ENCODE data around the gene ARHGAP15. TPM values are rescaled to one million over a fixed set of nuclear protein-coding genes. Genes with fewer than 3 reads are reported as not detected.

ARHGAP15 gene
- total RNA-seq, 2 donors from 2014 or later: 12.0 to 23.2 TPM

DNA sequence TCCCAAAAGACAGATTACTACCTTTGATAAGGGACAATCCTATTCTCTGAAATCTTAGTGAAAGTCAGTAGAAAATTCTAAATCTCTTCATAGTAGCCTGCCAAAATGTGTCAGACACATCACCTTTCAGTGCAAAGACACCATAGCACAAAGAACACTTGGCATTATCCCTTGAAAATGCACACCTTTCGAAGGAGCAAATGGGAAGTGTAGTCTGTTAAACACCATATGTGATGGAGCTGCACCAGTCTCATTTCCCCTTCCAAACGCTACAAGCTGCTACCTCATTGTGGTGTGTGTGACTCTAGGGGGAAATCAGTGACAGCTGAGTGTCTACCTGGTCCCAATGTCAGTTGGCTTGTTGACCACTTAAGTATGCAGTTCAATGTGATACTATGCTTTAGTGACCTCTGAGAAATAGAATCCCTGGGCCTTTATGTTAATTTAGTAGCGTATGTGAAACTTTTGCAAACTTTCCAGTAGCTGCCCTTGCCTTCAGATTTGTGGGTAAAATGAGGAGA is 551.7 kb downstream of the ARHGAP15 start:
- intact Hi-C loops (cut with DNase I): no loop called here
- no peak for DNase-seq (ENCODE audit: low spot score)

DNA sequence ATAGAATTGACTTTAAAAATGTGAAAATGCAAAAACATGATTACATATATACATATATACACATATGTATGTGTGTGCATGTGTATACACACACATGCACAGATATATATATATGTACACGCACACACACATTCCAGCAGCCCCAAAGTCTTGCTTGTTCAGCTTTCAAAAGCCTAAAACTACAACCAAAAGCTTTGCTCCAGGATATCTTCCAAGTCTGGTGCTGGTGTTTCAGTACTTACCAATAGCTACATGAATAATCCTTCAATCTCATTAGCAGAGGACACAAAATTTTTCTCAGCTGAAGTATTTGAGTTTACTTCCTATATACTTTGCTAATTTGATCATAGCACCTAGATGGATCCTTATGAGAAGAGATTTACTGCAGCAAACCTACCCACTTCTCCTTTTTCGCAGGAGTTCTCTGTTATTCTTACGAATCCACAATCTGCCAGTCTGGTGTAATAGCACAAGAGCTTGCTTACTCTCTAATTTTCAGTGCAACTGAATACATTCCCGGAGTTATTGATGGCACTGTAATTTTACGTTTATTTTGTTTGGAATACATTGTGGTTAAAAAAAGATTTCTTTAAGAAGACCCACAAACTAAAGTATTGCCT is 553.3 kb downstream of the ARHGAP15 start:
- DNase-seq (ENCODE audit: low spot score): no peak
- intact Hi-C loops (cut with DNase I): no loop called here

- no peak for DNase-seq (ENCODE audit: low spot score)
- intact Hi-C loops (cut with DNase I): no loop called here
These were observed 554.8 kb downstream of the ARHGAP15 start for GRCh38 chr2:143683977-143684376.

DNA sequence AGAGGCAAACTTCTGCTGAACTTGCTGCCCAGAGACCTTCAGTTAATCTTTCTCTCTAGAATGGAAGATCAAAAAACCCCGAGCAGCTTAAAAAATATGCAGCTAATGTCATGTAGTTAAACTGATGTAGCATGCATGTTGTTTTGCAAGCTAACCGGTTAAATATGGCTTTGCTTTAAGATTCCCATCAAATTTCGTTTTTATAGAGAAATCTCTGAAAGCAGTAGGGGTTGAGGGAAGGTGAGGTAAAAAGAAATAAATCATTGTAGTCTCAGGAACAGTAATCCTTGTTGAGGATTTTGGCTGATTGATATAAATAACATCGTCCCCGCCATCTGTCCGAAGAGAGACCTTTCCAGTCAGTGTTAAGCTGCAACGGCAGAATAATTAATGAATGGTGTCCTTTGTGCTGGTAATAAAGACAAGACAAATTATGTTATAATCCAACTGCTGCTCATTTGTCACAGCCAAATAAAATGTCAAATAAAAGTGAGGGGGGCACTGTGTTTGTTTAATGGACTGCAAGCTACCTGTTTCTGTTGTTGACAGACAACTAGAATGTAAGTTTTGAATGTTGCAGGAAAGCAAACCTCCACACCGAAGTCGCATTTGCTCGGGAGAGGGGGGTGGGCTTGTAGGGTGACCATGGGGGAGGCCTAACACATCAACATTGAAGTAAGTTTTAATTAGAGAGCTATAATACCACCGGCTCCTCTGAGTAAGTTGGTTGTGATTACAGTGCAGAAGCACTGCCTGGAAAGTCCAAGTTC is 555.5 kb downstream of the ARHGAP15 start:
- intact Hi-C loops (cut with DNase I): no loop called here
- no peak for DNase-seq (ENCODE audit: low spot score)

DNA sequence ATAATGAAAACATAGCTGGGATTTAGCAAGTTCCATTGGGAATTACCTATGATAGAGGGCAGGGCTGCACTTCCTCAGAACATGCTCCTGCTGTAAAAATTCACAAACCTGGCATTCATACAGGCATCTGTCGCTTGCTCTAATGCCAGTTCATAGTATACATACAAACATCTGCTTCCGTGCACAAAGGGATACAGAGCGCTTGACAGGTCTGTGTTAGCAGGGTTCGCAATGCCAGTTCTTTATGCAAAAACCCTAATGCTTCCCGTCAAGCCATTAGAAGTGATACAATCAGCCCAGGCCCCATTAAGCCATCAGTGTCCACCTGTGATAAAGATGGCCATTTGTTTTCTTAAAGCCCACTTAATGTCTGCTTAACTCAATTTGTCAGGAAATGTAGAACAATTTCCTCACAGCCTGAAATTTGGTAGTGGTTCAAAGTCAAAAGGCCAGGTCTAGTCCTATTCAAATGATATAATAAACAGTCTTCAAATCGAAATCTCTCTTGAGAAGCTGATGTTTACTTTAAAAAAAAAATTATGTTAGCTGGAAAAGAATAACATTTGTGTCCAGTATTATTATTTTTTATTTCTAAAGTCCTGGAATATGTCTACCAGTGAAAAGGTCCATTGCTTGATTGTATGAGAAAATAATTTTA is 556.3 kb downstream of the ARHGAP15 start:
- no peak for DNase-seq (ENCODE audit: low spot score)
- intact Hi-C loops (cut with DNase I): no loop called here

GRCh38 chr2:143686585-143687164 is 557.5 kb downstream of the ARHGAP15 start:
- intact Hi-C loops (cut with DNase I): no loop called here
- no peak for DNase-seq (ENCODE audit: low spot score)

- DNase-seq (ENCODE audit: low spot score): no peak
- intact Hi-C loops (cut with DNase I): no loop called here
These were observed 559.0 kb downstream of the ARHGAP15 start for GRCh38 chr2:143688248-143688647.

GRCh38 chr2:143688815-143689214 is 559.6 kb downstream of the ARHGAP15 start:
- no peak for DNase-seq (ENCODE audit: low spot score)
- intact Hi-C loops (cut with DNase I): no loop called here

DNA sequence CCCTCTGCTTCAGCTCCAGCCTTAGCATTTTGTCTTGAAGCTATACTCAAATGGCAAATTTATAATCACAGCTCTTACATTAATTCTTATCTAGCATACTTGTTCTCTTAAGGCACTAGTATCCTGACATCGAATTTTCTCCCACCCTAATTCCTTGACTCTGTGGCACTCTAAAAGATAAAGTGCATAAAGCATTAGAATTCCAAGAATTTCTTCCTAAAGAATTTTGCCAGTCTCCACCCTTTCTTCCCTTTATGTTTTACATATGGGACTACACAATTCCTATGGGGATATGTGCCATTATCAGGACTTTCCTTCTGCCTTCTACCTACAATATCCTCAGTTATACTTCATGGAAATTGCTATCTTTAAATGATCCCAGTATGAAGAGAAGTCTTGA is 560.3 kb downstream of the ARHGAP15 start:
- no peak for DNase-seq (ENCODE audit: low spot score)
- intact Hi-C loops (cut with DNase I): no loop called here

DNA sequence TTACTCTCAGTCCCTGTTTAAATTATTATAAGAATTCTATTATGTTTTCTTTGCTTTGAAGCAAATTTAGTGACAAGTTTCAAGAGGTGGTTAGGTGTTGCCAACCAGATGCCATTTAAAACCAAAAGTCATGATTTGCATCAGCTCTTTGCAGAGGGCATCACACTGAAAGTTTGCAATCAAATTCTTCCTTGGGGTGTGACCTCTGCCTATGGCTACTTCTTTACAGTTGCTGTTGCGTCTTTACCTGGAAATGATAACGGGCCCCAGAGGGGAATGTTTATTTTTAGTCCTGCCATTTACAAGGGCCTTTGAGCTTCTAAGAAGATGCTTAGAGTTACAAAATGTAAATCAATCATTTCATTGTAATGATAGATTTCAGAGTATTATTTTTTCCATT is 561.0 kb downstream of the ARHGAP15 start:
- DNase-seq (ENCODE audit: low spot score): no peak
- intact Hi-C loops (cut with DNase I): no loop called here

- intact Hi-C loops (cut with DNase I): no loop called here
- no peak for DNase-seq (ENCODE audit: low spot score)
These were observed 561.9 kb downstream of the ARHGAP15 start for GRCh38 chr2:143691121-143691520.

DNA sequence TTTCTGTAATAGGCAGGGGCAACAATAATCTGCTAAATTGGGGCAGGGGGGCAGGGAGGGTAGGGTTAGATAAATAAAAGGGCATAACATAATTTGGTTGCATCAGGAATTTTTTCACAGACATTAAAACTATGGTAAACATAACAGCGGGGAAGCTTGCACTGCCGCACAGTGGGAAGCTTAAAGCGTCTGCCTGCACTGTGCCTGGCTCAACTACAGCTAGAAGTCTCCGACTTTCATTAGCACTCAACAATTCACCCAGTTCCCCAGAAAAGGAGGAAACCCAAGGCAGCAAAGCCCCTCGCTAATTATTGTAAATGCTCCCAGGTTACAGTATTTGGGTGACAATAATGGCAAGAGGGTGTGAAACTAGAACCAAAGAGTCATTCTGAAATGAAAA is 562.9 kb downstream of the ARHGAP15 start:
- intact Hi-C loops (cut with DNase I): no loop called here
- no peak for DNase-seq (ENCODE audit: low spot score)

- intact Hi-C loops (cut with DNase I): no loop called here
These were observed 563.7 kb downstream of the ARHGAP15 start for GRCh38 chr2:143692967-143693366.

DNA sequence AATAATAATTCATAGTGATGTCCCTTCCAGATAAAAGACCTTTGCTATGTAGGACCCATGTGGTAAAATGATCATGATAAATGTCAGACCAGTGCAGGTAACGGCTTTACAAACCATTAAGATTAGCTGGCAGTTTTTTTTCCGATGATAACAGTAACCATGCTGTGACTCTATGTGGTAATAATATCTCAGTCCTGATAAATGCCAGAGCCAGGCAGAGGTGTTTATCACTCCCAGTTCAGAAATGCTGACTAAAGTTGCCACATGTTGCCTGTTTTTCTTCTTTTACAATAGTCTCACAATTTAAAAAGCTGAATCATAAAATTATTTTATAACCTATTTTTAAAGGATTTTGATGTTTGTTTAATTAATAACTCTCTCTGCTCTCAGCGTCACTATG is 565.1 kb downstream of the ARHGAP15 start:
- intact Hi-C loops (cut with DNase I): no loop called here
- no peak for DNase-seq (ENCODE audit: low spot score)

More at GRCh38 chr2:143692967-143693366, 563.7 kb downstream of the ARHGAP15 start:
- no peak for DNase-seq (ENCODE audit: low spot score)

DNA sequence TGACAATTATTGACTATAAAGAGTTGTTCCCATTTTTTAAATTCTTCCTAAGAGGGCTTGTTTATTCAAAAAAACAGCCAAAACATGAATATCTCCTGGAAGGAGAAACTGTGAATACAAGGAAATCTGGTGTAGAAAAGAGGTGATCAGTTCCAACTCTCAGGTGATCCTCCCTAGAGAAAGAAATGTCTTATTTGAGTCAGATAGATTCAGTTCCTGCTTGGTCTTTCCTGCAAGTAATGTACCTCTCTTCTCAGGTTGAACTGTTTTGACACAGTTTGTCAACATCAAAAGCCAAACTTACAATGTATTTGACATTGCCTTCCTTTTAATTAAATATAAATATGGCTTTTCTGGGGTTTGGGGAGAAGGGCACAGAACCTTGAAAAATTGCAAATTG is 567.4 kb downstream of the ARHGAP15 start:
- DNase-seq (ENCODE audit: low spot score): no peak
- intact Hi-C loops (cut with DNase I): no loop called here

DNA sequence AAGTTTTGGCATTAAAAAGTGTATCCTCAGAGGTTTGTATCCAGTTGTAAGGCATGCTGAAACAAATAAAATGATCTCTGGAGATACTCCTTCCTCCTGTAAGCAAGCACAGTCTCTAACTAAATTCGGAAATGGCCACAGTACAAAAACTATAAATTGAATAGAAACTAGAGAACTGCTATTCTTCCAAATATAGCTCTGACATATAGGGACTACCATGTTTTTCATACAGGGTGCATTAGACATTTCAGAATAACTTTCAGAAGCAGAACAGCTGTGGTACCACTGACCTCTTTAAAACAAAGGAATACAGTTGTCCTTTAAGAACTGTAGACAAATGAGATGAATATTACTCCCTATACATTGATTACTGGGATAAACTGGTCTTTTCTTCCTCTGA is 568.5 kb downstream of the ARHGAP15 start:
- no peak for DNase-seq (ENCODE audit: low spot score)
- intact Hi-C loops (cut with DNase I): no loop called here

- no peak for DNase-seq (ENCODE audit: low spot score)
- intact Hi-C loops (cut with DNase I): no loop called here
These were observed 569.1 kb downstream of the ARHGAP15 start for GRCh38 chr2:143698352-143698751.

GRCh38 chr2:143698888-143699570 is 569.8 kb downstream of the ARHGAP15 start:
- no peak for DNase-seq (ENCODE audit: low spot score)
- intact Hi-C loops (cut with DNase I): no loop called here

GRCh38 chr2:143700865-143701264 is 571.6 kb downstream of the ARHGAP15 start:
- intact Hi-C loops (cut with DNase I): no loop called here
- DNase-seq (ENCODE audit: low spot score): no peak

DNA sequence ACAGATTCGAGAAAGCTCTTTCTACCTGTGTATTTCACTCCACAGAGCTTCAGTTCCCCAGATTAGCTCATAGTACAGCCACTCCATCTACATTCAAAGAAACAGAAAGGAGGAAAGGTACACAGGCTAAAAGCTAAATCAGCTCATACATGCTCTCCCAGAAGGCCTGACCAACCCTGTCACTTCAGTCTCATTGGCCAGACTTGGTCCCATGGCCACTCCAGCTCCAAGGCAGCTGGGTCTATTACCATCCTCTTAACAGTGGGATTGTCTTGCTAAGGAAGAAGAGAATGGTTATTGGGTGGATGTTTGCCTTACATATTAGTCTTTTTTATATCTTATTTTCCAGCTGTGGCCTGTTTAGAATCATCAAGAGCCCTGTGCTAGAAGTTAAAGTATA is 572.6 kb downstream of the ARHGAP15 start:
- no peak for DNase-seq (ENCODE audit: low spot score)
- intact Hi-C loops (cut with DNase I): no loop called here

Measured in posterior vena cava (tissue), 2 donors.